Activated CD4-positive, alpha-beta T cell treated with anti-CD3 and anti-CD28 coated beads for 1 hour (primary cell): ENCODE data around the gene HOXB3.

Experiments
- DNase-seq: peaks from one replicate; pipeline ENCODE4 v3.0.0-alpha.2; 2020

HOXB3 gene

DNA sequence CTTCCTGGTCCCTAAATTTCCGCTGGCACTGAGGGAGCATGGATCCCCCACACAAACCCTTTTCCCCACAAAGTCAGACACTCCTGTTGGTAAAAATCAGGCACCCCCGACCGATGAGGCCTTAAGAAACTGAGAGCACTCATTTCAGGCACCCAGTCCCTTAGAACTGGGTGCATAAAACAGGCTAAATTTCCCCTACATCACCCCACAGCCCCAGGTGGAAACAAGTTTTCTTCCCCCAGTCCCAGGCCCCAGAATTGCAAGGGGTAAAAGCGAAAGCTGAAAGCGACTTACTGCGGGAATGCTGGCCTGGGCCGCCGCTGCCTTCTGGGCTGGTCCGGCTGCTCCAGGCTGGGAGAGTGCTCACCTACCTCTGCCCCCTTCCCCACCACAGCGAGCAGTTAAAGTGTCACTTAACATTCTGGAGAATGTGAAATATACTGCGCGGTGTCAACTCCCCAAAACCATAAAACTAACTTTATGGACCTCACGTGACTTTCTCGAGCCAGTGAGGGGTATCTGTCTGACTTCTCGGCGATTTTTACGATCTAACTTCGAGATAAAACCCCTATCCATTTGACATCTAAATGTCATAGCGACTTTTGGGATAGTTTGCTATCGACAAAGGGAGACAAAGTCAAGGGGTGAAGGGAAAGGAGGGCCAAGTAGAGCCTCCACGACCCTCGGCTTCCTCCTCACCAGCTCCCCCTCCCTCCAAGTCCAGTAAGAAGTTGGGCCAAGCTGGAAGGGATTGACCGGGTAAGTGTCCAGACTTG lies at the start of gene HOXB3:
Gene HOXB3, minus strand, starts transcription at position 411 of the 776 bp plus-strand sequence. CDS start 37,767 bp downstream, outside the sequence.
- DNase-seq, result no peak

DNA sequence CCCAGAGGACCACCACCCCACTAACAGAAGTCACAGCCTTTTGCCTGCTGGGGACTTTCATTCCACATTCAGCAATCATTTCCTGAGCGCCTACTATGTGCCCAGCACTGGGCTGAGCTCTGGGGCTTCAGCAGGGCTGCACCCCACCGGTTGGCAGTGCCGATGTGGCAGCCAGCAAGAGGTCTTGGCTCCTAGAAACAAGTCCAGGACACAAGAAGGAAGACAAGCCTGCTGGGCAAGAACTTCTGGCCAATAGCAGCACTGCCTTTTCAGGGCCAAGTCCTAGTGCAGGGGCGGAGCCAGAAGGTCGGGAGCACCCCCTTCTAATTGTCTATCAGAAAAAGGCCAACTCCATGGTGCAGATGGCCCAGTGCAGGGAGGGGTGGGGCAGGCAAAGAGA lies 49.1 kb upstream of the HOXB3 start:
- no peak for DNase-seq

GRCh38 chr17:48637323-48638260 lies 47.6 kb upstream of the HOXB3 start:
- no peak for DNase-seq

DNA sequence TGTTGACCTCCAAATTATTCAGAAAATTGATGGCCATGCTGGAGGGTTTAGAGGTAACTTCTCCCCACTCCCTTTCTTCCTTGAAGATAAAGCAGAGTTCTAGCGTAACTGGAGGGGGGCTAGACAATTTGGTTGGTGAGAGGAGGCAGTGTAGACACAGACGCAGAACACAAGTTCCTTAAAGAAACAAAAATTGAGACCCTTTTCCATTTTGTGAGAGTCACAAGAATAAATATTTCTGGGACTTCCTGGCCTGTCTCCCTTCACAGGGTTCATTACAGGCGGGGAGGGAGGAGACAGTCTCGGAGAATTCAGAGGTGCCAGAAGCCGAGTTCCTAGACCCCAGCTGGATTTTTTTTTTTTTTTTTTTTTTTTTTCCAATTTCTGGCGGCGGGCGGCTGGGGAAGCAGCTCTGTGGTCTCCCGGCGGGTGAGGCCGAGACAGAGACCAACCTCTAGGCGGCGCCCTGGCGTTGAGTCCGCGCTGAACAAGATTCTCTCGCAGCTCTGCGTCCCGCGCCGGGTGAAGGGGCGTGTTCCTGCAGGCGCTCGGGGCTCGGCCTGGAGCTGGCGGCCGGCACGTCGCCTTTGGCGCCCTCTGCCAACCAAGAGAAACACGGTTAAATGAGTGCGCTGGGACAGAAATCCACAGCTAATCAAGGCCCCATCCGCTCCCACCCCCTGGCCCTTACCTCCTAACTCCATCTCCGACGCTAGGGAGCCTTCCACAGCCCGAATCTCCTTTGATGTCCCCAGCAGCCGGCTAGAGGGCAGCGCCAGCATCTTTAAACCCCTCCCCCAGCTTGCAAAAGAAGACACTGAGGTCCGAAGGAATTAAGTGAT lies 46.4 kb upstream of the HOXB3 start:
- no peak for DNase-seq

DNA sequence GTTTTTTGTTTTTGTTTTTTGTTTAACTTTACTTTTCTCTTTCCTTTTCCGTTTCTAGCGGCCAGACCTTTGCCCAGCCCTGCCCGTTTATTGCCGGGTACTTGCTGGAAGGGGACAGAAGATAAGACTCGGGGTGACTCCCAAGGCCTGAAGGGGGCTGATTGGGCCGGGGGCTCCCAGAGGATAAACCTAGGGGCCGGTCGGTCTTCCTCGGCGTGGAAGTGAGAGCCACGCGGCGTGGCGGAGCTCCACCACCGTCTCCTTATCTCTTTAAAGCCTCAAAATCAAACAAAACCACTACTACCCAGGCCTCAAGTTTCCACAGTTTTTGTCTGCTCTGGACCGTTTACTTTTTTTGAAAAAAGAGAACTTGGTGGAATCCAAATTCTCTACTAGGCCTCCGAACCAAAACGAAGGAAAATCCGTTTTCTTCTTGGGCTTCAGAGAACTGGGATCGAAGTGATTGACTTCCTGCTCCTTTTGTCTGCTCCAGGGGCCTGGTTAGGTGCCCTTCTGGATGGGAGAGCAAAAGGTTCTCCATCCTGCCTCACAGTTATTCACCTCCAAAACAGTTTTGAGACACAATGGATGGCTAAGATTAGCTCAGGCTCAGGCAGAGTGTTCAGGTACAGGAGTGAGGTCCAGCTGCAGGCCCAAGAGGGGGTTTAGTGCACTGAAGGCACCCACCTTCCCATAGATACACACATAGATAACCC lies 44.6 kb upstream of the HOXB3 start:
- DNase-seq, result no peak

- no peak for DNase-seq
These were observed 43.2 kb upstream of the HOXB3 start for GRCh38 chr17:48633266-48633677.

- DNase-seq, result no peak
These were observed 42.7 kb upstream of the HOXB3 start for GRCh38 chr17:48632579-48633265.

GRCh38 chr17:48631693-48632578 lies 41.9 kb upstream of the HOXB3 start:
- no peak for DNase-seq

GRCh38 chr17:48630925-48631692 lies 41.1 kb upstream of the HOXB3 start:
- no peak for DNase-seq

DNA sequence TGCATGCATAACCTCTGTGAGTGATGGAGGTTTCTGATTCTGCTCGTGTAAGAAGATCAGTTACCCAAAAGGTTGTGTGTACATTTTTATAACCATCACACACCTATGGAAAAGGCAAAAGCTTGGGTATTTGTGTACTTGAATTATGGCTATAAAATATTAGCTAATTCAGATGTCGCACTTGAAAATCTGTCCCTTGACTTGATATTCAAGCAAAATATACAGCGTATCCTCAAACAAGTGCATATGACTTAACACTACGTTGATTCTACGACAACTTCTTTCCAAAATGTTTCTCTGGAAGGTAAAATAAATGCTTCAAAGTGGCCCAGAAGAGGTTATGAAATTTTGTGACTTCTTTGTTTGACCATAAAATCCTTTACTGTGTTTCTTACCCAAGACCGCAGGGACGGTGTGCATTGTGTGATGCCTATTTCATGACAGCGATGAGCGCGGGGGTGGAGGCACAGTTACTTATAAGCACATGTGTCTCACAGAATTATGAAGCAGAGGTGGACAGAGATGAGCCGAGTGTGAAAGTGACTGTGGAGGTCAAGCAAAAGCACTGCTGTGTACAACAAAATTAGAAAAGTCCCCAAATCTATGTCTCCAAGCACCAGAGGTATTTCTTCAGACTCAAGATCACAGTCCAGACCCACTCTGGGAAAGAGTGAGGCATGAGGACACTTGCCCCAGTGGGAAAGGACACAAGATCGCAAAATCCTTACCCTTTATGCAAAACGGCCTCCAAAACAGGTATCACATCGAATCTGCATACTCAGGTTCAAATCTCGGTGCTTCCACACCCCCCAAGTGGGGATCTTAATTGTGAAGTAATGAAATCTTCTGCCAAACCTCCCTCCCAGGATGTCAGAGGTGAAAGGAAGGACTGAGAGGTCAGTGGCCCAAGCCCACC lies 40.2 kb upstream of the HOXB3 start:
- DNase-seq, result no peak

DNA sequence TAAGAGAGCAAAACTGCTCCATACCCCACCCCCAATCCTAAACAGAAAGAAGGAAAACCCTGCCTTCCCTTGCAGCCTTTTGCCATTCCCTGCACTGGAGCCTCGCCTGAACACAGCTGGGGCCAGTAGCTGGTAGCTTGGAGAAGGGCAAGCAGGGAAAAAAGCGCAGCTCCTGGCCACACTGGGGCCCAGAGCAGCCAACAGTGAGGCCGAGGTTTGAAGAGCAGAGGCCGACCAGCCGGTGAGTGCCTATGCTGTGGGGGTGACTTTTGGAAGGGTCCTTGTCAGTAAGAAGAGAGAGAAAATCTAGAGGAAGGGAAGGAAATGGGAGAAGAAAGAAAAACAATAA lies 39.3 kb upstream of the HOXB3 start:
- DNase-seq, result no peak

- DNase-seq, result no peak
These were observed 38.8 kb upstream of the HOXB3 start for GRCh38 chr17:48628649-48629410.

- DNase-seq, result no peak
These were observed 37.8 kb upstream of the HOXB3 start for GRCh38 chr17:48627623-48628521.

GRCh38 chr17:48627118-48627597 lies 37.1 kb upstream of the HOXB3 start:
- DNase-seq, result no peak

DNA sequence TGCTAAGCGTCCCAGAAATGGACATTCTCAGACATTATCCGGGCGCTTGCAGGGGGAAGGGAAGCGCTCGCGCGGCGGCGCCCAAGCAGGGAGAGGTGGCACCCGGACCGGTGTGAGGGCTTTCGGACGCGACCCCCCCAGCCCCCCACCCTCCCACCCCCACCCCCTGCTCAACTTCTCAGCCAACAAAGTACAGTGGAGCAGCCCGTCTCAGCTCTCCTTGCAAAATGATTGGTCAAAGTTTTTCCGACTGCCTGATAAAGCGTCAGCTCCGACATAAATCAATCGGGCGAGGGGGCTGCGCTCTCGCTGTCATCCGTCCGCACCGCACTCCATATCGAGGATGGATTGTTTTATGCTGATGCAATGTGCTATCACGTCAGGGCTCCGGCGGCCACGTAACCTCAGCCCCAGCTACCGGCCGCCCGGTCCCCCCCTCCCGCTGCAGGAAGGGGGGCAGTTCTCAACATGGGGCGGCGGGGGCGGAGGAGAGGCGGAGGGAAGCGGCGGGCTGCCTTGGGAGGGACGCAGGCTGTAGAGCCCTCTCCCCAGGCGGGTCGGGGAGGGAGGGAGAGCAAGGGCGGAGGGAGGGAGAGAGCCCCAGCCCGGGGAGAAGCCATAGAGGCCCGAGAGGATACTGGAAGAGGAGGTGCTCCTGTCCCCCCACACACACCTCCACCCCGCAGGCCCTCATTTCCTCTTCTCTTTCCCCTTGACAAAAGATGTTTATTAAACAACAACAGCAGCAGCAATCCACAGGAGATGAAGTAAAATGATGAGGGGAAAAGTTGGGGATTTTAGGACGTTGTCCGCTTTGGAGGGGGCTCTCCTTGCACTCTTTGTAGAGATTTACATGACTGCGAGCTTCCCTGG lies 36.4 kb upstream of the HOXB3 start, which contains the start of gene HOXB9:
Gene HOXB9, minus strand, starts transcription at position 114 of the 873 bp plus-strand sequence. Its CDS starts 89 bp downstream, at position 25.
- DNase-seq, result no peak
